Chondrocyte (in vitro differentiated cells): ENCODE results near the gene RPAP3. TPM values are rescaled to one million over a fixed set of nuclear protein-coding genes. Genes with fewer than 3 reads are reported as not detected.

ENCODE experiments used
- DNase-seq: peaks from one replicate; pipeline ENCODE4 v3.0.0; 2021; ENCODE audit warnings: mixed read lengths, low spot score
- H3K27ac Mint-ChIP-seq: one replicate; pipeline ENCODE4 v1.8.0; 2021; ENCODE audit warnings: mild to moderate bottlenecking, moderate library complexity, mixed read lengths; ENCODE audit not compliant: unreplicated experiment
- H3K27me3 Mint-ChIP-seq: 2 replicates; pipeline ENCODE4 v1.8.0; 2021; ENCODE audit warnings: low read depth, mixed read lengths
- H3K36me3 Mint-ChIP-seq: 2 replicates; pipeline ENCODE4 v1.8.0; 2021; ENCODE audit warnings: low read depth, mixed read lengths
- H3K4me1 Mint-ChIP-seq: 2 replicates; pipeline ENCODE4 v1.8.0; 2021; ENCODE audit warnings: low read depth, mild to moderate bottlenecking, mixed read lengths
- H3K4me3 Mint-ChIP-seq: one replicate; pipeline ENCODE4 v1.8.0; 2021; ENCODE audit warnings: mild to moderate bottlenecking, moderate library complexity, mixed read lengths; ENCODE audit not compliant: unreplicated experiment
- H3K9me3 Mint-ChIP-seq: 2 replicates; pipeline ENCODE4 v1.8.0; 2021; ENCODE audit warnings: low read depth, mixed read lengths
- CTCF ChIP-seq: fragments of 200-600 bp; sonication (generic); IDR thresholded peaks from 2 replicates; pipeline ENCODE4 v1.5.0; 2021; ENCODE audit warnings: antibody characterized with exemption, mild to moderate bottlenecking, moderate library complexity
- total RNA-seq: library from RNA; stranded (reverse); gene quantifications from 3 replicates; pipeline ENCODE4 v1.2.1, GENCODE V29; 2021

The RPAP3 gene
- total RNA-seq, 1 donor from 2014 or later: 26.1 TPM

- H3K27me3 Mint-ChIP-seq: no peaks in the 10 kb centered on the region
- H3K27ac Mint-ChIP-seq: no peak overlapping the region
- H3K9me3 Mint-ChIP-seq: no peaks in the 10 kb centered on the region
- peaks cover 13% of the 10 kb centered on the region for H3K36me3 Mint-ChIP-seq
- DNase-seq: no peak
- no peak overlapping the region for H3K4me3 Mint-ChIP-seq
- TF ChIP-seq CTCF: no peak
- H3K4me1 Mint-ChIP-seq: peaks cover 19% of the 10 kb centered on the region
Observed at GRCh38 chr12:47700263-47700662, 5.6 kb downstream of the RPAP3 start.

GRCh38 chr12:47698631-47699030, 7.2 kb downstream of the RPAP3 start:
- H3K9me3 Mint-ChIP-seq: no peaks in the 10 kb centered on the region
- no peak for DNase-seq
- H3K27me3 Mint-ChIP-seq: no peaks in the 10 kb centered on the region
- H3K4me1 Mint-ChIP-seq: peaks cover 7% of the 10 kb centered on the region
- no peak overlapping the region for H3K27ac Mint-ChIP-seq
- peaks cover 21% of the 10 kb centered on the region for H3K36me3 Mint-ChIP-seq
- no peak overlapping the region for H3K4me3 Mint-ChIP-seq
- no peak for TF ChIP-seq CTCF

- Mint-ChIP-seq H3K27ac (no peak overlapping the region), H3K4me1 (peaks cover 2% of the 10 kb centered on the region), H3K9me3 (no peaks in the 10 kb centered on the region), H3K27me3 (no peaks in the 10 kb centered on the region), H3K4me3 (no peak overlapping the region), H3K36me3 (peaks cover 22% of the 10 kb centered on the region)
- no peak for TF ChIP-seq CTCF
- no peak for DNase-seq
Observed at GRCh38 chr12:47698055-47698454, 7.8 kb downstream of the RPAP3 start.

- H3K27ac Mint-ChIP-seq: no peak overlapping the region
- TF ChIP-seq CTCF: no peak
- no peak for DNase-seq
- peaks cover 3% of the 10 kb centered on the region for H3K9me3 Mint-ChIP-seq
- no peaks in the 10 kb centered on the region for H3K4me1 Mint-ChIP-seq
- H3K4me3 Mint-ChIP-seq: no peak overlapping the region
- H3K27me3 Mint-ChIP-seq: no peaks in the 10 kb centered on the region
- peaks cover 18% of the 10 kb centered on the region for H3K36me3 Mint-ChIP-seq
Observed at GRCh38 chr12:47689215-47689614, 16.6 kb downstream of the RPAP3 start.

- H3K27me3 Mint-ChIP-seq: no peaks in the 10 kb centered on the region
- DNase-seq: no peak
- H3K4me1 Mint-ChIP-seq: no peaks in the 10 kb centered on the region
- no peak overlapping the region for H3K27ac Mint-ChIP-seq
- H3K9me3 Mint-ChIP-seq: peaks cover 3% of the 10 kb centered on the region
- H3K4me3 Mint-ChIP-seq: no peak overlapping the region
- TF ChIP-seq CTCF: no peak
- peaks cover 18% of the 10 kb centered on the region for H3K36me3 Mint-ChIP-seq
Observed at GRCh38 chr12:47687636-47688035, 18.2 kb downstream of the RPAP3 start.
